ENCODE results near the gene TMEM213.
A peak's percentile ranks its signal among the peaks of the same experiment; 100 is the strongest.
"Not testable (repeated sequence)": the region's sequence is repeated elsewhere in the genome, so short reads cannot be mapped to it uniquely, and the experiment has no call there.

TMEM213 gene

DNA sequence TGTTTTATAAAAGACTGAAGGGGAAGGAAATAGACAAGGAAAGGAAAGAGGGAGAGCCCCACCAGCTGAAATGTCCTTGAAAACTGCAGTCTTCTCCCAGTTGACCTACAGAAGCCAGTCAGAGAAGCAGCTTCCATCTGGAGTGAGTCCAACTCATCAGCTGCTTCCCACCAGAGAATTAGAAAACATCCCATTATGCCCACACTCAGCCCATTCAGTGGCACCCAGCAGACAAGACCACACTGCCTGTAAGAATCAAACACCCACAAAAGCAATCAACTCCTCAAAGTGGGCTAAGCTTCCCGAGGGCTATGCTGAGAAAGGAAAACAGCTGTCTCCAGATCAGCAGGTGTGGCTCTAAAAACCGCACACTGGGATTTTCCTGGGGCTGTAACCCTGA is 29.6 kb upstream of the TMEM213 start:
- no peak overlapping the region for H3K4me3 ChIP-seq (ENCODE audit: low read length)
- no peak overlapping the region for H3K9ac ChIP-seq (ENCODE audit: low read depth, low read length)
- H3K36me3 ChIP-seq (ENCODE audit: insufficient read depth, low read depth, low read length): no peaks in the 10 kb centered on the region
- H3K27me3 ChIP-seq (ENCODE audit: insufficient read depth, low read length): peaks cover 9% of the 10 kb centered on the region; the same call in 1 of the 2 replicates
- H3K9me3 ChIP-seq (ENCODE audit: insufficient read depth, low read depth, low read length): no peaks in the 10 kb centered on the region
- H3K27ac ChIP-seq (ENCODE audit: low read length): no peak overlapping the region
- H3K4me1 ChIP-seq (ENCODE audit: insufficient read depth, low read length): no peaks in the 10 kb centered on the region

DNA sequence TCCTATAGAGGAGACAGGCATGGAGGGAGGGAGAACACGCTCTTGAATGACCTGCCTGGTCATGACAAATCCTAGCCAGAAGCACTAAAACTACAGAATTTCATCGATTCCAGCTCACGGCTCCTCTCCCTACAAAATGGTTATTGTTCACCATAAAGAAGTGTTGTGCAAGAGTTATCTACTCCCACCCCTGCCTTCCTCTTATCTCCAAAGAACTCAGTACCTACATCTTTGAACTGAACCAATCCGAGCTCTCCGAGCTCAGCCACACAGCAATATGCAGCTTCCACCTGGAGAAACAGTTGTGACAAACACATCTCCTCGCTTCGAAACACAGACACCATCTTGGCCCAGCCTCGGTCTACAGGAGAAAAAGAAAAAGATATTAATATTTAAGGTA is 26.9 kb upstream of the TMEM213 start:
- Histone ChIP-seq H3K27me3 (ENCODE audit: insufficient read depth, low read length) (peaks cover 11% of the 10 kb centered on the region; the same call in 1 of the 2 replicates), H3K9me3 (ENCODE audit: insufficient read depth, low read depth, low read length) (no peaks in the 10 kb centered on the region), H3K4me3 (ENCODE audit: low read length) (no peak overlapping the region), H3K9ac (ENCODE audit: low read depth, low read length) (no peak overlapping the region), H3K36me3 (ENCODE audit: insufficient read depth, low read depth, low read length) (no peaks in the 10 kb centered on the region), H3K4me1 (ENCODE audit: insufficient read depth, low read length) (no peaks in the 10 kb centered on the region), H3K27ac (ENCODE audit: low read length) (no peak overlapping the region)

DNA sequence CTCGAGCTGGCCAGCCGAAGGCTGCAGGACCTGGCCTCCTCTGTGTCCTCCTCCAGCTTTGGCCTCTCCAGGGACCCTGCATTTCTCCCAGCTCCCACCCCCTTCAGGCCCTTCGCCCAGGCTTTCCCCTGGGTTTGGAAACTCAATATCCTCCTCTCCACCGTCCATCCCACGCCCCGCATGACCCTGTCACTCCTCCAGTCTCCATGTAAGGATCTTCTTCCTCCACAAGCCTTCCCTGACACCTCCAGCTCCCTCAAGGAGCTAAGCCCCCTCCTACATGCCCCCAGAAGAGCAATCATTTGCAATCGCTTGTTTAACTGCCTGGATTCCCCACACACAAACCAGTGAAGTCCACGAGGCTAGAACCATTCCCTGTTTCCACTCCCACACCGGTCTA is 24.6 kb upstream of the TMEM213 start:
- H3K4me1 ChIP-seq (ENCODE audit: insufficient read depth, low read length): no peaks in the 10 kb centered on the region
- no peaks in the 10 kb centered on the region for H3K36me3 ChIP-seq (ENCODE audit: insufficient read depth, low read depth, low read length)
- no peaks in the 10 kb centered on the region for H3K9me3 ChIP-seq (ENCODE audit: insufficient read depth, low read depth, low read length)
- H3K9ac ChIP-seq (ENCODE audit: low read depth, low read length): no peak overlapping the region
- H3K4me3 ChIP-seq (ENCODE audit: low read length): no peak overlapping the region
- peaks cover 11% of the 10 kb centered on the region; the same call in 1 of the 2 replicates for H3K27me3 ChIP-seq (ENCODE audit: insufficient read depth, low read length)
- no peak overlapping the region for H3K27ac ChIP-seq (ENCODE audit: low read length)

DNA sequence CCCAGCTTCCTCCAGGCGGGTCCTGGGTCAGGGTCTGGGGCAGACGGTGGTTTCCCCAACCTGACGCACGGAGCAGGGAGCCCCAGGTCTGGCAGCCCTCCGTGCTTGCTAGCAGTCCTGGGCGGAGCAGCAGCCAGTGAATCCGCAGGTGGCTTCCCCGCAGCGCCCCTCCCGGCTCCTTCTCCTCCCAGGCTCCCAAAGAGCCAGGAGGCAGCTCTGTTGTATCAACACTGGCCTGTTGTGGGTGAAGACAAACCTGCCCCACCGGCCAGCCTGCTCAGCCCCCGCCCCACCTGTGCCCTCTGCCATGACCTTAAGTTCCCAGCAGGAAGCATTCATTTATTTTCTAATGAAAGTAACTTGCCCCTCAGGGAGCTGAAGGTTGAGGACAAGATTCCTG is 24.0 kb upstream of the TMEM213 start:
- H3K9ac ChIP-seq (ENCODE audit: low read depth, low read length): no peak overlapping the region
- H3K27me3 ChIP-seq (ENCODE audit: insufficient read depth, low read length): peaks cover 11% of the 10 kb centered on the region; the same call in 1 of the 2 replicates
- no peaks in the 10 kb centered on the region for H3K9me3 ChIP-seq (ENCODE audit: insufficient read depth, low read depth, low read length)
- no peaks in the 10 kb centered on the region for H3K4me1 ChIP-seq (ENCODE audit: insufficient read depth, low read length)
- no peak overlapping the region for H3K27ac ChIP-seq (ENCODE audit: low read length)
- peak overlapping the region; percentile 39; the same call in 1 of the 2 replicates for H3K4me3 ChIP-seq (ENCODE audit: low read length)
- H3K36me3 ChIP-seq (ENCODE audit: insufficient read depth, low read depth, low read length): no peaks in the 10 kb centered on the region

DNA sequence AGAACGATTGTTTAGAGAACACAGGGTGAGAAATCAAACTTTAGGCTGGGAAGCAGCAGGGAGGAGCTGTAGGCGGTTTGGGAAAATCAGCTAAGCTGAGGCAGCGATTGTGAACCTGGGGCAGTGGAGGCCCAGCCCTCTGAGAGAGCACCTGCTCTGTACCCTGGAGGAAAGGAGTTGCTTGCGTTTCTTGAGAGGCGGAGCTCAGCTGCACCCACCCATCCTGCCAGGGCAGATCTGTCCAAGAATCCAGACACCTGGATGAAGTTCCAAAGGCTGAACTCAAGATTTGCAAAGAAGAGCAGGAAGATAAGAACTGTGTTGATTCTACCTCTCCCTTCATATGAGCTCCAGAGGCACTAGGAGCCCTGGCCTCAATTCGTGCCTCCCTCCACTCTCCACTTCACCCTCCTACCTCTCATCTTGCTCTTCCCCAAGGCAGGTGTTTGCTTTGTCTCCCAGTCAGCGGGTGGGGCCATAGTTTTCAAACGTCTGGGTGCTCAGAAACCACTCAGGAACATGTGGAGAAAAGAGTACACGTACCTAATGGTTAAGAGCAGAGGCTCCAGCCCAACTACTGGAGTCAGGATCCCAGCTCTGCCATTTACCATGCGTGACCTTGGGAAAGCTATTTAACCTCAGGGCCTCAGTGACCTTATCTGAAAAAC is 21.5 kb upstream of the TMEM213 start:
- Histone ChIP-seq H3K27me3 (ENCODE audit: insufficient read depth, low read length) (peaks cover 11% of the 10 kb centered on the region; the same call in 1 of the 2 replicates), H3K4me1 (ENCODE audit: insufficient read depth, low read length) (no peaks in the 10 kb centered on the region), H3K36me3 (ENCODE audit: insufficient read depth, low read depth, low read length) (no peaks in the 10 kb centered on the region), H3K9ac (ENCODE audit: low read depth, low read length) (no peak overlapping the region), H3K9me3 (ENCODE audit: insufficient read depth, low read depth, low read length) (no peaks in the 10 kb centered on the region), H3K27ac (ENCODE audit: low read length) (no peak overlapping the region), H3K4me3 (ENCODE audit: low read length) (no peak overlapping the region)

DNA sequence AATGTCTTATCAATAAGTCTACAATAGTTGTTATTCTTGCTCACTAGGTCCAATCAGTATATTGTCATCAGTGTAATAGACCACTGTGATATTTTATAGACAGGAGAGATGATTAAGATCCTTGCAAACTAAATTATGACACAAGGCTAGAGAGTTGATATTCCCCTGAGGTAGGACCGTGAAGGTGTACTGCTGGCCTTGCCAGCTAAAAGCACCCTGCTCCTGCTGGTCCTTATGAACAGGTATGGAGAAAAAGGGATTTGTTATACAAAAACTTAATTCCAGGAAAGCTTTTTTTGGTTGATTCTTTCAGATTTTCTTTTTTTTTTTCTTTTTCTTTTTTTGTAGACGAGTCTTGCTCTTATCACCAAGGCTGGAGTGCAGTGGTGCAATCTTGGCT is 16.8 kb upstream of the TMEM213 start:
- Histone ChIP-seq H3K4me1 (ENCODE audit: insufficient read depth, low read length) (no peaks in the 10 kb centered on the region), H3K9me3 (ENCODE audit: insufficient read depth, low read depth, low read length) (no peaks in the 10 kb centered on the region), H3K36me3 (ENCODE audit: insufficient read depth, low read depth, low read length) (no peaks in the 10 kb centered on the region), H3K4me3 (ENCODE audit: low read length) (no peak overlapping the region), H3K27me3 (ENCODE audit: insufficient read depth, low read length) (no peaks in the 10 kb centered on the region), H3K27ac (ENCODE audit: low read length) (no peak overlapping the region), H3K9ac (ENCODE audit: low read depth, low read length) (no peak overlapping the region)

DNA sequence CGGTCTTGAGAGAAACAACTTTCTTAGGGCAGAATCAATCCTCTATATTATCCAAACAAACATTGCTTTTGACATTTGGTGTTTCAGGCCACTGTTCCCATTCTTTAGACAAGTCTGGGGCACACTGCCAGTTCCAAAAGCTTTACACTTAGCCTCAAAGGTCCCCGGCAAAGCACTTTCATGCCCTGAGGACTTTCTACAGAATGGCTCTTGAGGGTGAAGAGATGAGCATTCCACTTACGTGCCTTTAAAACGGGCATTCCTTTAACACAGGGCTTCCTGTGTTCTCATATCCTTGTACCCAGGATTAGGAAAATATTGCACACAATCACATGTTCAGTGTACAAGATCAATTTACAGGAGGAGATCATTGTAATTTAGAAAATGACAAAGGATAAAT is 13.1 kb upstream of the TMEM213 start:
- Histone ChIP-seq H3K4me3 (ENCODE audit: low read length) (no peak overlapping the region), H3K27me3 (ENCODE audit: insufficient read depth, low read length) (no peaks in the 10 kb centered on the region), H3K9ac (ENCODE audit: low read depth, low read length) (no peak overlapping the region), H3K4me1 (ENCODE audit: insufficient read depth, low read length) (no peaks in the 10 kb centered on the region), H3K36me3 (ENCODE audit: insufficient read depth, low read depth, low read length) (no peaks in the 10 kb centered on the region), H3K9me3 (ENCODE audit: insufficient read depth, low read depth, low read length) (no peaks in the 10 kb centered on the region), H3K27ac (ENCODE audit: low read length) (no peak overlapping the region)

DNA sequence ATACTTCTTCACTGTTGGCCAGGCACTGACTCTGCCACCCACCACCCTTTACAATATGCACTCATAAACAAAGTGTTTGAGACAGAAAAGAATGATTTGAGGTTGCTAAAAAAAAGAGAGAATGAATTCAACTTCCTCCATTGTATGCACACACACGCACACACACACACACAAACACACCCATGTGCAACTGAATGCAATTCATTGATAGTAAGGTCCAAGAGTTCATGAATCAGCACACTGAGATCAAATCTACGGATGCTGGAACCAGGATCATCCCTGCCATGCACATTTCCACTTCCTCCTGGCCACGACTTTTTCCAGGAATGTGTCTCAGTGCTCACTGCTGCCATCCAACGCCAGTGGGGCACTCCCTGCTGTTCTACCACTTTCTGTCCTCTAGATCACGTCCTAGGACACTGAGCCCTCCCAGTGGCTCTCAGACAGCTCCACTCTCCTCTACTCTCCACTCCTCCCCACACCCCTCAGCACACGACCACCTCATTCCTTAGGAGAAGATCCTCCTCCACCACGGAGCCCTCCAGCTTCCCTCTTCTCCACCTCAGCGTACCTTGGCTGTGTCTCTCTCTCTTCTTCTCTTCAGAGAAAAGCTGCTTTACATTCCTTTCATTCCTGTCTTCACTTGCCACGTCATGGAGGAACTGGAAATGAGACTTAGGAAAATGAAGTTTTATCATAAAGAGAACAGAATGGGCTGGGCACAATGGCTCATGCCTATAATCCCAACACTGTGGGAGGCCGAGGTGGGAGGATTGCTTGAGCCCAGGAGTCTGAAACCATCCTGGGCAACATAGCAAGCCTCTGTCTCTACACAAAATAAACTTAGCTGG is 12.0 kb upstream of the TMEM213 start:
- no peak overlapping the region for H3K9ac ChIP-seq (ENCODE audit: low read depth, low read length)
- H3K27ac ChIP-seq (ENCODE audit: low read length): no peak overlapping the region
- H3K4me3 ChIP-seq (ENCODE audit: low read length): no peak overlapping the region
- no peaks in the 10 kb centered on the region for H3K27me3 ChIP-seq (ENCODE audit: insufficient read depth, low read length)
- no peaks in the 10 kb centered on the region for H3K36me3 ChIP-seq (ENCODE audit: insufficient read depth, low read depth, low read length)
- no peaks in the 10 kb centered on the region for H3K4me1 ChIP-seq (ENCODE audit: insufficient read depth, low read length)
- H3K9me3 ChIP-seq (ENCODE audit: insufficient read depth, low read depth, low read length): no peaks in the 10 kb centered on the region

DNA sequence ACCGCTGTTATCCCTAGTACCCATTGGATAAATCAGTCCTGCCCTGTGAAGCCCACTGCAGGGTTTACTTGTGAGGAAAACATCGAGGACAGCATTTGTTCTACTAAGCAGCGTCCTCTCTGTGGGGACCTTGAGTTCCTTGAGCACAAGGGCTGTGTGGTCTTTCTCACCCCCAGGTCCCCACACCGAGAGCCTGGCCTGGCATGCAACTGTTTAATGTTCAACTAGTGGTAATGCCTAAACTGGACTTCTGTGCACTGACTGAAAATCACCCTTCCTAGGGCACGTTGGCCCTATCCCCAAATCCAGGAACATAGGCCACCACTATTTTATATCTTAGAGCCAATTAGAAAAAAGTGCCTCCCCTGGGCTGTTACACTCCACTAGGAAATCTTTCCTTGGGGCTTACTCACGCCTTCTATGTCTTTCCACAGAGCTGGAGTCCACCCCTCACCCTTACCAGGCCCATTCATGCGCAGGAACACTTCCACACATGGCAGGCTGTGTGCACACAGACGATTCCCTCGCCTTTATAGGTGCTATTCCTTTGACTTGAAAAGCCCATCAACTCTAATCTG is 1.7 kb upstream of the TMEM213 start:
- Histone ChIP-seq H3K27me3 (ENCODE audit: insufficient read depth, low read length) (peaks cover 15% of the 10 kb centered on the region), H3K36me3 (ENCODE audit: insufficient read depth, low read depth, low read length) (no peaks in the 10 kb centered on the region), H3K4me1 (ENCODE audit: insufficient read depth, low read length) (peaks cover 6% of the 10 kb centered on the region; the same call in 1 of the 2 replicates), H3K27ac (ENCODE audit: low read length) (no peak overlapping the region), H3K9ac (ENCODE audit: low read depth, low read length) (no peak overlapping the region), H3K4me3 (ENCODE audit: low read length) (no peak overlapping the region), H3K9me3 (ENCODE audit: insufficient read depth, low read depth, low read length) (no peaks in the 10 kb centered on the region)

DNA sequence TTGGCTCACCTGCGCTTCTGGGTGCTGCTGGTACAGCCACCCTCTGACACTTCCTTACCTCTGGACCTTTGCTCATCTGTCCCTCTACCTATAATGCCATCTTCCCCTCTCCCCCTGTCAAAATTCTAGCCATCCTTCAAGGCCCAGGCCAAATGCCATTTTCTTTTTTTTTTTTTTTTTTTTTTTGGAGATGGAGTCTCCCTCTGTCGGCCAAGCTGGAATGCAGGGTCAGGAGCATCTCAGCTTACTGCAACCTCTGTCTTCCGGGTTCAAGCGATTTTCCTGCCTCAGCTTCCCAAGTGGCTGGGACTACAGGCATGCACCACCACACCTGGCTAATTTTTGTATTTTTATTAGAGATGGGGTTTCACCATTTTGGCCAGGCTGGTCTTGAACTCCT is 748 bp upstream of the TMEM213 start:
- H3K4me3 ChIP-seq (ENCODE audit: low read length); H3K9ac ChIP-seq (ENCODE audit: low read depth, low read length): not testable (repeated sequence)
- H3K27me3 ChIP-seq (ENCODE audit: insufficient read depth, low read length): peaks cover 15% of the 10 kb centered on the region

DNA sequence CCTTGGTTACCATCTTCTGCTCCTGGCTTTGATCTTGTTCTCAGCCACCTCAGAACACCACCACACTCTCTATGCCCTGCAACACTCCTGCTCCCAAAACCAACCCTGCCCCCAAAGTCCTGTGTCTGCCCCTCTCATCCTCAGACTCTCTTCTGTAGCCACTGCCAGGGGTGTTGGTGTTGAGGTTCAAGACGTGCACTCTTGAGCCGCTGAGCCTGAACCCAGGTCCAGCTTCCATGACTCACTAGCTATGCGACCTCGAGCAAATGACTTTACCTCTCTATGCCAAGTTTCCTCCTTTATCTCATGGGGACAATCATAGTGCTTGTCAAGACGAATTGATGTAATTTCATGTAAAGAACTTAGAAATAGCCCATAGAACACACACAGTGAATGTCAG is 1.0 kb downstream of the TMEM213 start:
- H3K36me3 ChIP-seq (ENCODE audit: insufficient read depth, low read depth, low read length): no peaks in the 10 kb centered on the region
- H3K4me1 ChIP-seq (ENCODE audit: insufficient read depth, low read length): peaks cover 6% of the 10 kb centered on the region; the same call in 1 of the 2 replicates
- H3K27ac ChIP-seq (ENCODE audit: low read length): no peak overlapping the region
- no peaks in the 10 kb centered on the region for H3K9me3 ChIP-seq (ENCODE audit: insufficient read depth, low read depth, low read length)
- no peak overlapping the region for H3K4me3 ChIP-seq (ENCODE audit: low read length)
- no peak overlapping the region for H3K9ac ChIP-seq (ENCODE audit: low read depth, low read length)
- peaks cover 15% of the 10 kb centered on the region for H3K27me3 ChIP-seq (ENCODE audit: insufficient read depth, low read length)

More for the DNA sequence above, 748 bp upstream of the TMEM213 start:
- H3K9me3 ChIP-seq (ENCODE audit: insufficient read depth, low read depth, low read length); H3K36me3 ChIP-seq (ENCODE audit: insufficient read depth, low read depth, low read length); H3K4me1 ChIP-seq (ENCODE audit: insufficient read depth, low read length); H3K27ac ChIP-seq (ENCODE audit: low read length): not testable (repeated sequence)
